HG03469 (cell line): Measurements from ENCODE around the gene TOMM7.
"Not testable (repeated sequence)": the region's sequence is repeated elsewhere in the genome, so short reads cannot be mapped to it uniquely, and the experiment has no call there.

Source experiments
- ATAC-seq: cut with Tn5 transposase; IDR thresholded peaks from one replicate; pipeline ENCODE4 v1.9.1; 2021; ENCODE audit warnings: mild to moderate bottlenecking, moderate library complexity, moderate number of reproducible peaks; ENCODE audit not compliant: unreplicated experiment

Gene TOMM7

DNA sequence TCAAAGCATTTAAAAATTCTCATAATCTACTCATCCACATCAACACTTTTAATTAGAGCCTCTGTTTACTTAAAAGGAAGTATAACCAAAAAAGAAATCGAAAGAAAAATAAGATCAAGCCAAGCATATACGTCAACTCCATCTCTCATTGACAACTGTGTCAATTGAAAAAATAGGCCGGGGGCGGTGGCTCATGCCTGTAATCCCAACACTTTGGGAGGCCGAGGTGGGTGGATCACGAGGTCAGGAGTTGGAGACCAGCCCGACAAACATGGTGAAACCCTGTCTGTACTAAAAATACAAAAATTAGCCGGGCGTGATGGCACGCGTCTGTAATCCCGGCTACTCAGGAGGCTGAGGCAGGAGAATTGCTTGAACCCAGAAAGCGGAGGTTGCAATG is 32.0 kb downstream of the TOMM7 start:
- not testable (repeated sequence) for ATAC-seq

DNA sequence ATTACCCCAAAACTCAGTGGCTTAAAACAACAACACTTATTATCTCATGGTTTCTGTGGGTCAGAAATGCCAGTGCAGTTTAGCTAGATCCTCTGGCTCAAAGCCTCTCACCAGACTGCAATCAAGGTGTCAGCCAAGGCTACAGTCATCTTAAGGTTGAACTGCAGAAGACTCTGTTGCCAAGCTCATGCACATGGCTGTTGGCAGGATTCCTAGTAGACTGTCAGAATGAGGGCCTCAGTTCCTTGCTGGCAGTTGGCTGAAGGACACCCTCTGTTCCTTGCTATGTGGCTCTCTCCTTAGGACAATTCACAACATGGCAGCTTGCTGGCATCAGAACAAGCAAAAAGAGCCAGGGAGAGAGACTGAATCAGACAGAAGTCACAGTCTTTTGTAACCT is 34.7 kb downstream of the TOMM7 start:
- no peak for ATAC-seq

- no peak for ATAC-seq
Measured at GRCh38 chr7:22786290-22786932, 36.2 kb downstream of the TOMM7 start.

GRCh38 chr7:22784346-22784745 is 38.3 kb downstream of the TOMM7 start:
- no peak for ATAC-seq

DNA sequence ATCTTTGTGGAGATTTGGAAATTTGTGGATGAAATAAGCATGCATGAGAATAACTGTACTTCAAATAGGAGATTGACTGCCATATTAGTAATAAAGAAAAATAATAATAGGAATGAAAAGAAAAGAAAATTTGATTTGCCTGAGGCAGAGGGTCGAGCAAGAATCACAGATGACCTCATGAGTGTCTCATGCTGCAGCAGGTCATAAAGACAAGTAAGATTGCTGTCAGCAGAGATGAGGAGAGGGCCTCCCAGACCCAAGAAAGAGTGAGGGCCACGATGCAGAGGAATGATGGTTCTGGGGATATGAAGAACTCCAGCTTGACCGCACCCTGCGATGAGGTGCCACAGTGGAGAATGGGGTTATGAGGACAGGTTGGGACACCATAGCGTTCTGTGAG is 39.2 kb downstream of the TOMM7 start:
- no peak for ATAC-seq

DNA sequence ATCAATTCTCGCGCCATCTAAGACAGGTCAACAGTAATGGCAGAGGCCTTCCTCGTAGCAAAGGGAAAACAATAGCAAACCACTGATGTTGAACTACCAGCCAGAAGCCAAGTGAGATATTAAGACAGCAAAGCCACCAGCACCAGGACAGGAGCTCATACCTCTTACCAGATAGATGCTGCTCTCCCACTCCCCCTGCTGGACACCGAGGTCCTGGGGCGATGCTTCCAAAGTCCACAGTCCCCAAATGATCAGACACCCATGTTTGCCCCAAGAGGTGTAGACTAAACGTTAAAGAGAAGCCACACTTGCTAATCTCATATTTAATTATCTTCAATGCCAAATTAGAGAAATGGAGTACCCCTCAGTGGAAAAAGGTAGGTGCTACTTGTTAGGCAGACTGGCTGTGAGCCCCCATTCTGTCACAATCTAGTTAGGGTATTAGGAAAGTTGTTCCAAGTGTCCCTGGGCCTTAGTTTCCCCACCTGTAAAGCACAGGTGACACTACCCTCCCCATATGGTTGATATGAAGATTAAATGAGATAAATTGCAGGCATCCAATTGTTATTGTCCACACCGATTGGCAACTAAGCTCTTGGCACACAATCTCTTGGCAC is 39.9 kb downstream of the TOMM7 start:
- ATAC-seq = no peak

GRCh38 chr7:22781230-22781711 is 41.4 kb downstream of the TOMM7 start:
- ATAC-seq = no peak

DNA sequence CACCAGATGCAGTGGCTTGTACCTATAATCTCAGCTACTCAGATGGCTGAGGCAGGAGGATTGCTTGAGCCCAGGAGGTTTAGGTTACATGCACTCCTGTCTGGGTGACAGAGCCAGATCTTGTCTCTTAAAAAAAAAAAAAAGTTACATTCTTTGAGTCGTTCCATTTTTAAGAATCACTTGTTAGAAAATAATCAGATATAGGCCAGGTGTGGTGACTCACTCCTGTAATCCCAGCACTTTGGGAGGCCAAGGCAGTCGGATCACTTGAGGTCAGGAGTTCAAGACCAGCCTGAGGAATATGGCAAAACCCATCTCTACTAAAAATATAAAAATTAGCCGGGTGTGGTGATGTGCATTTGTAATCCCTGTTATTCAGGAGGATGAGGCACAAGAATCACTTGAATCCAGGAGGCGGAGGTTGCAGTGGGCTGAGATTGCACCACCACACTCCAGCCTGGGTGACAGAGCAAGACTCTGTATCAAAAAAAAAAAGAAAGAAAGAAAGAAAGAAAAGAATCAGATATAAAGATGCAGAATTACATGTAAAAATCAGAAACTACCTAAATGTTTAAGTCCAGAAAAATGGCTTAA is 42.8 kb downstream of the TOMM7 start:
- not testable (repeated sequence) for ATAC-seq

GRCh38 chr7:22776964-22777363 is 45.7 kb downstream of the TOMM7 start:
- ATAC-seq = no peak

GRCh38 chr7:22772885-22773284 is 49.8 kb downstream of the TOMM7 start:
- no peak for ATAC-seq

DNA sequence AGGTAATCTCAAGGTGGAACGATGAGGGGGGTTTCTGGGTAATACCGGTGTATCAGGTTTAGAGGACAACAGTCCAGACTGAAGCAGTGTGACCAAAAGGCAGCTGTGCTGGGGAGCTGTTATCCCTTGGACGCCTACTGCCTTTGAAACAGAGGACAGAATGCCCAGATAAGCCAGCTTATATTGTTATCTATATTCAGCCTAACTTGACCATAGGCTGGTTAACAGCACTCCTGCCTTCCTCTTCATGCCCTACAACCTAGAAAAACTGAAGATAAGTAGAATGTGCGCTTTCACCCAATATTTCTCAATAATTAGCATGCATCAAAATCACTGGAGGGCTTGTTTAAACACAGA is 50.8 kb downstream of the TOMM7 start:
- ATAC-seq = no peak

DNA sequence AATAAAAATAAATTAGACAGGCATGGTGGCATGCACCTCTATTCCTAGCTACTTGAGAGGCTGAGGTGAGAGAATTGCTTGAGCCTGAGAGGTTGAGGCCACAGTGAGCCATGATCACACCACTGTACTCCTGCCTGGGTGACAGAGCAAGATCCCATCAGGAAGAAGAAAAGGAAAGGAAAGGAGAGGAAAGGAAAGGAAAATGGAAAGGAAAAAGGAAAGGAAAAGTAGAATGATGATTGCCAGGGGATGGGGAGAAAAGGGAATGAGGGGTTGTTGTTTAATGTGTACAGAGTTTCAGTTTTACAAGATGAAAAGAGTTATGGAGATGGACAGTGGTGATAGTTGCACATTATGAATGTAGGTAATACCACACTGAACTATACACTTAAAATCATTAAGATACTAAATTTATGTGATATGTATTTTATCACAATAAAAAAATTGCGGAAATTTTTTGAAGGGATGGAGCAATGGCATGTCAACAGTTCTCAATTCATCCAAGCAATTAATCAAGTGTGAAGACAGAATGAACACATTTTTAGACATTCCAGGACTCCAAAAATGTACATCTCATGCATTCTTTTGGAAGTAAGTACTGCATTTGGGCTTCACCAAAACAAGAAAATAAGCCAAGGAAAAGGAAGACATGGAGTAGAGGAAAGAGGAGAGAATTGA is 51.3 kb downstream of the TOMM7 start:
- no peak for ATAC-seq

GRCh38 chr7:22765609-22766008 is 57.0 kb downstream of the TOMM7 start:
- peak; percentile 83 for ATAC-seq
